Activated CD8-positive, alpha-beta memory T cell treated with anti-CD3 and anti-CD28 coated beads for 48 hours (primary cell): ENCODE results near the gene PANX1.

Experiments
- DNase-seq, 3 experiments: peaks; one replicate each; pipeline ENCODE4 v3.0.0-alpha.2; 2020; ENCODE audit warnings: low read depth in 2 of 3, low spot score in 2 of 3

The PANX1 gene

DNA sequence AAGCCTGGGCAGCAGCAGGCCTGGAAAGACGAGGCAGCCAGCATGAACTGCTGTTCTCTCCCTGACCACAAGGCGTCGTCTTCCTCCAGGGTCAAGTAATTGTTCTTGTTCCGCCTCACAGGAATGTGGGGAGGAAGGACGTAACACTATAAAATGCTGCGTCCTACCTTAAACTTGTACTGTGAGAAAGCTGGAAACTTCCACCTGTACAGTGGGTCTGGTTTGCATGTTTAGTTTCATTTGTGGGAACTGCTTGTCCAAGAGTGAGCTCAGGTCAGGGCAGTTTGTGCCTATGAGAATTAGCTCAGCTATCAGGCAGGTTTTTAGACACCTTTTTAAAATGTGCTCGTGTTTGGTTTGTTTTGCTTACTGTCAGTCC lies 55.2 kb downstream of the PANX1 start:
- DNase-seq = no peak

DNA sequence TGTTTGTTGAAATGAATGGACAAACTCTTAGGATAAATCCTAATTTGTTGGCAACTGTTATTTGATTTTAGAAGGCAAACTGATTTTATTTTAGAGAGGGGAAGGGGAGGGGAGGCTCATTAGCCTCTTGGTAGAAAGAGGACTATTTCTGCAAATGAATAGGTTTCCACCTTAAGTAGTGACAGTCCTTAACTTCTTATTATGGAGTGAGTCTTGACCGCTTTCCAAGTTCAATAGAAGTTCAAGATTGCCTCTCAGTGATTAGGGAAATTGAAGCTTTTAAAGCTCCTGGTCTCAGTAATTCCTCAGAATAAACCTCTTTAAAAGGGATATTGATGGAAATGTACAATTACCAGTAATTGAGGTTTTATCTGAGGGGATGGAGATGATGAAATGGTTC lies 55.7 kb downstream of the PANX1 start:
- DNase-seq = no peak

DNA sequence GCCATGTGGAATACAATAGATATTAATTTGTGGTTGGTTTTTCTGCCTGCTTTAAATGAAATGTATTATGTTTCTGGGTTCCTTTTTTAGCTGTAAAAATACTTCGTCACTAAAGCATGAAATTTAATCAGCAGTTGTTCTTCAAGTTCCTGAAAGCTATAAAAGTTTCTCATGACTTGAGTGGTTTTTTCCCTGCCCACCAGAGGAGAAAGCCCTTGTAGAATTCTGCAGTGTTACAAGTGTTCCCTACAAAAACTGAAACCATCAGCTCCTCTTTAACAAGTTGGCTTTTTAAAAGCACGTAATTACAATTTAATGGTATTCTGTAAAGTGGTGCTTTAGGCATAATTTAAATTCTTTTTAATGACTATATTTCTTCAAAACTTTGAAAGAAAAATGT lies 56.2 kb downstream of the PANX1 start:
- DNase-seq = no peak

DNA sequence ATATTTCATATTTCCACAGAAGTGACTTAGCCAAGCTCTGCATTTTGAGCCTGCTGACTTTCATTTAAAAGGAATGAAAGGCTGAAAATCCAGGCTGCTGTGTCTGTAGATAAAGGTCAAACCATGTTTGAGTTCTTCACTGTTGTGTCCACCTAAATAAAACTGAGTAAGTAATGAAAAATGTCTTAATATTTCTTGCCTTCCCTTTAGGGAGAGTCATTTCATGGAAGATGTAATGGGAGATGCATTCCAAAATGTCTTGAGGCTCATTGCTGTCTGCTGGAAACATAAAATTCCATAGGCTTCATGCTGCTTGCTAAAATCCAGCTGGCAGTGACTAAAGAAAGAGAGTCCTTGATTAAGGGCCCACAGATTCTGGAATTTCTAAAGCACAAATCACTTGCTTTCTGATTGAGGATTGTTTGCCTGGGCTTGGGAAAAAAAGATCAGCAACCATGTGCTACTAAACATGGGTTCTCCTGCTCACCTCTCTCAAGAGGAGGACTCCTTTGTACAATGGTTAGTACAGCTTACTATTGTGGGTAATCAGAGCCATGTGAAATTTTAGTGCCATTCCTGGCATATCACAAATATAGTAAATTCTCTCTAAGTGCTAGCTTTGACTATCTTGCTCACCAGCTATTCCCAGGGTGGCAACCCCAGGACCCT lies 56.9 kb downstream of the PANX1 start:
- DNase-seq = no peak

DNA sequence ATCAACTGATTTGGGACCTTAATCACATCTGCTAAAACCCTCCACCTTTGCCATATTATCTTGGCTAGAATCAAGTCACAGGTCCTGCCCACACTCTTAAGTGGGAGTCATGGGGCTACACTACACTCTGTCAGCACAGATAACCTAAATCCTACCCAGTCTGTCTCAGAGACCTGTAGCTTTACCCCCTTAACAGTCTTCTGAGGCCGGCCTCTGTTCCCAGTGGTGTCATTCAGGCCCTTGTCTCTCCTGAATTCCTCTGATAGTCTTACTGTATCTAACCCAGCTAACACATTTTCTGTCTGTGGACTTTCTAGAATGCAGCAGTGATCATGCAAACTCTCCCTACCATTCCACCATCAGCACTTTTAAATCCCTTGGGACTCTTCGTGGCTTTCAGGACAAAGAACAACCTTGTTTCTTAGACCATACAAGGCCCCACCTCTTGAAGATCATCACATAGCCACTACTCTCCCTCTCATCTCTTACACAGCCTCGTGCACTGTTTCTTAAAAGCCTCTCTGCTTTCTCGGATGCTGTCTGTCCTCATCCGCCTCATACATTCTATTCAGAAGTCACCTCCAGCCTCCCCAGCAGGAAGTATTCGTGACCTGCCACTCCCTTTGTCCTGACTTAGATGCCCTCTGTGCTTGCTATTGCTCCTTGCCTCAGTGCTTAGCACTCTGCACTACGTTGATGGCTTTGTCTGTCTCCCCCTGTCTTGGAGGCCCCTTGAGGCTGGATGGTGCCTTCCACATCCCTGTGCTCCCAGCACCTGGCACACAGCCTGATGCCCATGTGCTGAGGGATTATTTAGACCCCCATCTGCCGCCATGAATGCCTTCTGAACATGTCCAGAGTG lies 57.9 kb downstream of the PANX1 start:
- no peak for DNase-seq

DNA sequence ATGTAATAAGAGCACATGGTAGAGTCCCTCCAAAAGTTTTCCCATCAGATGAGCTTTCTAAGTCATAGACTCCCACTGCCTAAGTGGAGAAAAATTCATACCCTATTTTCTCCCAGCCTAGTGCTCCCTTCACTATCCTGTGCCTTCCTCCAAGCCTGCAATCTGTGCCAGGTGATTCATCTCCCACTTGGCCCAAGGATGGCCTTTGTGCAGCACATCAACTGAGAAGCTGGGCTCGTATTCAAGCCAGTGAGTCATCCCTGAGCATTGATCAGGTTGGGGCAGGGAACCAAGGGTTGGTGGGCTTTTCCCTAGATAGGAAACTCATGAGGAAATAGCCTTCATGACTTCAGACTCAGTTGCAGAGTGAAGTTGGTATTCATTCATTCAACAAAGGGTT lies 64.6 kb downstream of the PANX1 start:
- no peak for DNase-seq

DNA sequence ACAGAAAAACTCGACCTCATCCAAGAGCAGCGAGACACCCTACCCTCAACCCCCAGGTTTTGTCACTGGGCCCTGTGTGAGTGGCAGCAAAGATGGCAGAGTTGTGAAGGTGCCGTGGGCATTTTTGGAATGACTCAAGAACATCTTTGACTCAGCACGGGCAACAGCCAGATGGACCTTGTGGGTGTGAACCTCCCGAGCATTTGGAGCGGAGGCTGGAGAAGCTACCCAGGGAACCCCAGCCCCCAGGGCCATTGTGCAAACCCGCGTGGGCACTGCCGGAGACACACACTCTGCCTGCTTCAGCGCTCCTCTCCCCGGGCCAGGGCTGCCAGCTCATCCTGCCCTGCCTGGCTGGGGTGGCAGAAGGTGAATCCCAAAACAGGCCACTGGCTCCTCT lies 66.1 kb downstream of the PANX1 start:
- DNase-seq = no peak

DNA sequence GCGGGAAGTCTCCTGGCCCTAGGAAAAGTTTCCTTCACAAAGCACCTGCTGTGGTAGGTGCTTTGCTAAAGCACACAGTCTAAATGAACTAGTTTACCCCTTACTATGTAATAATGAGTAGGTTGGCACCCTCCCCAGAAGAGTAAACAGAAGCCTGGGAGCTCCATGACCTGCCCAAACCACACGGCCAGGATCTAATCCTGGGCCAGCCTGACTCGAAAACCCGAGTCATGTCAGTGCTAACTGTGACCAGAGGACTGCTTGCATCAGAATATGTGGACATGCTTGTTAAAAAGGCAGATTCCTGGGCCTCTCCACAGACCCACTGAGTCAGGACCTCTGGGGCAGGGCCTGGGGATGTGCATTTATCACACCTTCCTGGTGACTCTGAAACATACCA lies 67.7 kb downstream of the PANX1 start:
- DNase-seq = no peak

DNA sequence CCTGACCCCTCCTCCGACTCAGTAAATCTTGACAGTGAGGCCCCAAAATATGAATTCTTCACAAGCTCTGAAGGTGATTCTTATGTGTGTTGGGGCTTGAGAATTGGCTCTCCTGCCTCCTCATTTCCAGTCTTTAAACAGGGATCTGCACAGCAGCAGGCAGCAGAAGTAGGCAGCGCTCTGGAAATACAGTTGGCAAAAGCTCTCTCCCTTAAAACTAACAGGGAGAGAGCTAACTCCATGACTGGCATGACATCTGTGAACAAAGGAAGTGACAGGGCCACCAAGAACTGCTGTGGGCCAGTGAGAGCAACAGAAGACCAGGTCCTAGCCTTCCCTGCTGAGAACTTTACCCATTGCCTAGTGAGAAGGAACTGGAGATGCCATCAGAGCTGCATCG lies 70.1 kb downstream of the PANX1 start:
- no peak for DNase-seq

DNA sequence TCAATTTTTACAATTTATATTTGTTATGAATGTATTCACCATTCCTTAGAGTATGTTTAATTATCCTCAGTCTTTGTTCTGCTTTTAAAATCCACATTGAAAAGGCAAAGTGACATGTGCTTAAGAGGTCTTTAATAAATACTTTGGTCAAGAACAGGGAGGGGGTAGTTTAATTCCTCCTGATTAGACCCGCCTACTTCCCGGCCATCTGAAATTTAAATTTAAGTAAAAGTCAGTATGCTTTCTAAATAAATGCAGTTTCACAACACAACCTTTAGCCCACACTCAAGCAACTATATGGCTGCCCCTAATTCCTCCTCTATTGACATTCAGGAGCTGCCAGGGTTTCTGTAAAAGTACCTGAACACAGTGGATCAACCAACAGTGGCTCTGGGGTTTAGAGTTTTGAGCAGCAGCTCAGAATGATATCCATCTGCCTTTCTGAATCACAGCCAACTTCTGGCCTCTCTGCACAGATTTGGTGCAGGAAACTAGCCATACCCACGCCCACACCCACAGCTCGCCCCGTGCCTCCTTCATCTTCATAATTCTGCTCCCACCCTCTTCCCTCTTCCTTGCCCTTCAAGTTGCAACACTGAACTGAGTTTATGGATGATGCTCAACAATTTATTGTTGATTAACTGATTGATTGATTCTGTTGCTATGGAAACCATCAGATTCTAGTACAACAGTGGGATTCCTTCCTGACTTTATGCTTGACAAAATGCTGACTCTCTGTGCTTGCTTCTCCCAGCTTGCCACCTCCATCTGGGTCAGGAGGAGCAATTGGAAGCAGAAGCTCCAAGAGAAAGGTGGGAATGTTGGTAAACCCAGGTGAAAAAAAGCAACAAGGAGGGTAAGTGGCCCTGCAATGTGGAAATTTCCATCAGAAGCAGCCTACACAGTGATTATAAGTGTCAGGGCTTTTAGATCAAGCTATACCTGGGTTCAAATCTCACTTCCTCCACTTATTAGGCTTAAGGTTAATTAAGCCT lies 70.8 kb downstream of the PANX1 start:
- DNase-seq = no peak

DNA sequence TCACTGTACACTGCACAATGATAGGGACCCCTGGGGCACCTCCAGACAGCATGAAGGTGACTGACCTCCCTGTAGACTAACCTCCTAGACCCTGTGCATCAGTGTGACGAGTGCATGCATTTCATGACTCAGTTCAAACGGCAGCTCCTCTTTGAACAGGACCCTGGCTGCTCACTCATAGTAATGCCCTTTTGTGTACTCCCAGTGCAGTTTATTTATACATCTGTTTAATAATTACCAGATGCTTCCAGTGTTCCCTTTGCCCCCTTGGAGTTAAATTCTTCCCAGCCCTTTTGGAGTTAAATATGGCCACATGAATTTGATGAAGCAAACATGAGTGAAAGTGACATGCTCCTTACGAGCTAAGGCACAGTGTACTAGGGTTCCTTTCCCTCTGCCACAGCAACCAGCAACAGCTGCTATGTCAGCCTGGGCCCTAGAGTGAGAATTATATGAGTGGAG lies 72.4 kb downstream of the PANX1 start:
- DNase-seq = no peak

DNA sequence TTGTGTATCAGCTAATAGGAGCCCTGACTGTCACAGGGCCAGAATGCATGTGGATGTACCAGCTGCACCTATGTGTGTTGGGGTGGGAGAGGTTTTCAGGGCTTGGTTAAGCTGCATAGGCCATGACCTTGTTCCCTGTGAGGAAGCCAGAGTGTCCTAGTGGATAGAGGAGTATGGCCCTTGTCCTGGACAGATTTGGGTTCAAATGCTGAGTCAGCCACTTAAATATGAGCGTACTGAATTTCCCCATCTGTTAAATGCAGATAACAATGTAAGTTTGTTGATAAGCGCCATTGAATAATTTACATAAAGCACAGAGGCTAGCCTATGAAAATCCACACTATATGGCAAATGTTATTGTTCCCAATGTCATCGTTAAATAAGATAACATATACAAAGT lies 74.4 kb downstream of the PANX1 start:
- DNase-seq = no peak

DNA sequence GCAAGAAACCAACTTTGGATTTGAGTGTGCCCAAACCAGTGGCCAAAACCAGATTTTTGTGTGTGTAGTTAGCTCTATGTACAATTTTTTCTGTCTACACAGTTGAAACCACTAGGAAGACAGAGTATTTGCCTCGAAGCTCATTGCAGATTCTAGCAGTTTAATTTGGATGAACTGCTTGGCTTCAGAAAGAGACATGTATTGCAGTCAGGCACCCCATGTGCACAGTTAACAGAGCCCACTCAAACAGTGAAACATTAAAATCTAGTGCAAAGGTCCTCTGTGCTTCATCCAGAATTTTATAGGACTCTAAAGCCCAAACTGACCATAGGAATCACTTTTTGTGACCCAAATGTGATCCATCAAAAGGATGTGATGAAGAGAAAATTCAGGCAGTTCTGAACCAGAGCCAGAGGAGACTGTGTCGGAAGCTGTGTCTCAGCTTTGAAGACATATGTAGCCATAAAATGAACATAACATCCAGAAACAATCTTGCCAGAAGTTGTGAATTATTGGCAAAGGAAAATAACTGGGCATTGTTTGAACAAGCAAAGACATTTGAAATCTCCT lies 82.7 kb downstream of the PANX1 start:
- DNase-seq = no peak

DNA sequence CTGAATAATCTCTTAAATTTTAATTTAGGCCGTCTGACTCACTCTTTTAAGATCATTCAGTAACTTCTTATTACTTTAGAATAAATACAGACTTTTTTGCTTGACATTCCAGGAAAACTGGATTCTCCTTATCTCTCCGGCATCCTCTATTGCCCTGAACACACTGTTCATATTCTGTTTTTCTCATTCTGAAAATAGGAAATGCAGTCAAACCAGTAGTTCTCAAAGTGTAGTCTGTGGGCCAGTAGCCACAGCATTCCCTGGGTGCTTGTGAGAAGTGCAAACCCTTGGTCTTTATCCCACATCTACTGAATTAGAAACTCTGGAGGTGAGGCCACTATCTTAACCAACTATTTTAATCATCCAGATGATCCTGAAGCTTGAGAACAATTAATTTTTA lies 84.3 kb downstream of the PANX1 start:
- no peak for DNase-seq

DNA sequence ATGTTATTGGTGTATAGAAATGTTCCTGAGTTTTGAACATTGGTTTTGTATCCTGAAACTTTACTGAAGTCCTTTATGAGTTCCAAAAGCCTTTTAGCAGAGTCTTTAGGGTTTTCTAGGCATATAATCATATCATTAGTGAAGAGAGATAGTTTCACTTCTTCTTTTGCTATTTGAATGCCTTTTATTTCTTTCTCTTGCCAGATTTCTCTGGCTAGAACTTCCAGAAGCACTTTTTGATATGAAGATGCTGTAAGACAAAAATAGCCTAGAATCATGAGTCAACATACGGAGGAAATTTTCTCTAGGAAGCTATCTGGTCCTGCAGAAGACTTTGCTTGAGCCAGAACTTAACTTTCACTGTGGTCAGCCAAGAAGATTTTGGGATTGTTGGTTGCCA lies 89.1 kb downstream of the PANX1 start:
- DNase-seq = no peak

DNA sequence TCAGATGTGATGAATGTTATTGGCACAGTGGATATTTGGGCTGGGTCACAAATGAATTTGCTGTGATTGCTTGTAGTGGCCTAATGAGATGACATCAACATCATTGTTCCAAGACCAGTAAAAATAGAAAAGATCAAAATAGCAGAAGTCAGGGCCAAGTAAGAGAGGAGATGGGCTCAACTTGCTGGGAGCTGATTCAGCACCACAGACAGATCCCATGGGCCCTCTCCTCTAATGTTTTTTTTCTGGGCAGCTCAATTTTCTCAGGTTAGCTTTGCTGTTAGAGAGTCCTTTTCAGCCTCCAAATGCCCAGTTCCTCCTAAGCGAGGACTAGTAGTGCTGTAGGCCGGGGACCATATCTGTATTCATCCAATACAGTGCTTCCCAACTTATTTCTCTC lies 89.7 kb downstream of the PANX1 start:
- no peak for DNase-seq

DNA sequence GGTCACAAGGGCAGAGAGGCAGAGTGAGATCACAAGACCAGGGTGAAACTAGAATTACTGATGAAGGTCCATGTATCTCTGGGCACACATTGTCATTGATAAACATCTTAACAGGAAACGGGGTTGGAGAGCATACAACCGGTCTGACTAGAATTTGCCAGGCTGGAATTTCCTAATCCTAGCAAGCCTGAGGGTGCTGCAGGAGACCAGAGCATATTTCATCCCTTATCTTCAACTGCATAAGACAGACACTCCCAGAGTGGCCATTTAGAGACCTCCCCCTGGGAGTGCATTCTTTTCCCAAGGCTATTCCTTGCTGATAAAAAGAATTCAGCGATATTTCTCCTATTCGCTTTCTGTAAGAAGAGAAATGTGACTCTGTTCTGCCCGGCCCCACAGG lies 91.1 kb downstream of the PANX1 start:
- DNase-seq = no peak

DNA sequence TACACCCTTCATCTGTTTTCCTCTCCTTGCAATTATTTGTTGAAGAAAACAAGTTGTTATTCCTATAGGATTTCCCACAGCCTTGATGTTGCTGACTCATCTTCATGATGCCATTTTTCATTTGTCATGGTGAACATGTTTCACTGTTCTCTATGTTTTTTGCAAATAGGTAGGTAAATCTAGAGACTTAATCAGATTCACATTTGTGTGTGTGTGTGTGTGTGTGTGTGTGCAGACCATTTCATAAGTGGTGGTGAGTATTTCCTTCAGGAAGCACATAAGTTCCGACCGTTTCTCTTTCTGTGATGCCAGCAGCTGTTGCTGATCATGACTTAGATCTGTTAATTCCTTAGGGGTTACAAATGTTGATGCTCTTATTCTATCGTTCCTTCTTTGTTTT lies 95.4 kb downstream of the PANX1 start:
- no peak for DNase-seq
